ENCODE data around the gene DNA2. TPM values are rescaled to one million over a fixed set of nuclear protein-coding genes. Genes with fewer than 3 reads are reported as not detected.

DNA2 gene
- total and polyA plus RNA-seq, 2 of the 13 experiments (the other 11 are each of a cell fraction or from before 2014, with no cell fraction given), result 4.8 to 27.3 TPM

DNA sequence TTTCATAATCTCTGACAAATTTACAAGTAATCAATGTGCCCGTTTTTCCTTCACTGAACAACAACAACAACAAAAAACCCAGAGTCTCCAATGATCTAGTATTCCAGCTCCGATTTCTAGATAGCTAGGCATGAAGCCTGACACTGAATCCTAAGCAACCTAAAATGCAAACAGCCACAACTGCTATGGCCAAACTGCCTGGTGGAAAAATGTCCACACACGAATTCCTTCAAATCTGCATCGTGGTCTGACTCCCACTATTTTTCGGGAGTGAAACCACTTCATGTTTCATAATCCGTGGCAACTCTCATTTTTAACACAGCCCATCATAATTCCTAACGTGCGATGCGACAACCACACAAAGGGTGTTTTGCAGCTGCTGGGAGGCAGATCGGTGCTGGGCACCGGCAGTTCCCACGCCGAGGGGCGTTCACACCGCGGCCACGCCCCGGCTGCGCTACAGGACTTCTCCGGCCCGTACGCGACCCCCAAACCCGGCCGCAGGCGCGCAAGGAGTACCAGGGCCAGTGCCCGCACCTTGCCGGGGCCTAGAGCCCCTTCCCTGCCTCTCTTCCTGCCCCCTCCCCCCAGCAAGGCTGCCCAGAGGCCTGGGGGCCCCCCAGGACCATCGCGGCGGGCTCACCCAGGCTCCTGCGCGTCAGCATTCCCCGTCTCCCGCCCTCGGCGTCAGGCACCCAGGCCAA lies 65.5 kb downstream of the DNA2 start (continued):
- TF ChIP-seq, protein P1, sequence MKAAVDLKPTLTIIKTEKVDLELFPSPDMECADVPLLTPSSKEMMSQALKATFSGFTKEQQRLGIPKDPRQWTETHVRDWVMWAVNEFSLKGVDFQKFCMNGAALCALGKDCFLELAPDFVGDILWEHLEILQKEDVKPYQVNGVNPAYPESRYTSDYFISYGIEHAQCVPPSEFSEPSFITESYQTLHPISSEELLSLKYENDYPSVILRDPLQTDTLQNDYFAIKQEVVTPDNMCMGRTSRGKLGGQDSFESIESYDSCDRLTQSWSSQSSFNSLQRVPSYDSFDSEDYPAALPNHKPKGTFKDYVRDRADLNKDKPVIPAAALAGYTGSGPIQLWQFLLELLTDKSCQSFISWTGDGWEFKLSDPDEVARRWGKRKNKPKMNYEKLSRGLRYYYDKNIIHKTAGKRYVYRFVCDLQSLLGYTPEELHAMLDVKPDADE (CRISPR knock-in tag; IDR thresholded peaks at IDR 0.05), result no peak
- no peak for TF ChIP-seq ZSCAN21 (CRISPR knock-in tag; IDR thresholded peaks at IDR 0.05; ENCODE audit: borderline replicate concordance)
- TF ChIP-seq PPARG (CRISPR knock-in tag; conservative IDR thresholded peaks at IDR 0.05), result no peak
- peak; percentile 26; the same call in 1 of the 2 replicates for TF ChIP-seq MYC (CRISPR knock-in tag; IDR thresholded peaks at IDR 0.05; ENCODE audit: borderline replicate concordance)
- TF ChIP-seq RARA (CRISPR knock-in tag; IDR thresholded peaks at IDR 0.05), result no peak
- TF ChIP-seq ZSCAN31 (CRISPR knock-in tag; IDR thresholded peaks at IDR 0.05; ENCODE audit: low read depth), result no peak
- TF ChIP-seq, protein P2, sequence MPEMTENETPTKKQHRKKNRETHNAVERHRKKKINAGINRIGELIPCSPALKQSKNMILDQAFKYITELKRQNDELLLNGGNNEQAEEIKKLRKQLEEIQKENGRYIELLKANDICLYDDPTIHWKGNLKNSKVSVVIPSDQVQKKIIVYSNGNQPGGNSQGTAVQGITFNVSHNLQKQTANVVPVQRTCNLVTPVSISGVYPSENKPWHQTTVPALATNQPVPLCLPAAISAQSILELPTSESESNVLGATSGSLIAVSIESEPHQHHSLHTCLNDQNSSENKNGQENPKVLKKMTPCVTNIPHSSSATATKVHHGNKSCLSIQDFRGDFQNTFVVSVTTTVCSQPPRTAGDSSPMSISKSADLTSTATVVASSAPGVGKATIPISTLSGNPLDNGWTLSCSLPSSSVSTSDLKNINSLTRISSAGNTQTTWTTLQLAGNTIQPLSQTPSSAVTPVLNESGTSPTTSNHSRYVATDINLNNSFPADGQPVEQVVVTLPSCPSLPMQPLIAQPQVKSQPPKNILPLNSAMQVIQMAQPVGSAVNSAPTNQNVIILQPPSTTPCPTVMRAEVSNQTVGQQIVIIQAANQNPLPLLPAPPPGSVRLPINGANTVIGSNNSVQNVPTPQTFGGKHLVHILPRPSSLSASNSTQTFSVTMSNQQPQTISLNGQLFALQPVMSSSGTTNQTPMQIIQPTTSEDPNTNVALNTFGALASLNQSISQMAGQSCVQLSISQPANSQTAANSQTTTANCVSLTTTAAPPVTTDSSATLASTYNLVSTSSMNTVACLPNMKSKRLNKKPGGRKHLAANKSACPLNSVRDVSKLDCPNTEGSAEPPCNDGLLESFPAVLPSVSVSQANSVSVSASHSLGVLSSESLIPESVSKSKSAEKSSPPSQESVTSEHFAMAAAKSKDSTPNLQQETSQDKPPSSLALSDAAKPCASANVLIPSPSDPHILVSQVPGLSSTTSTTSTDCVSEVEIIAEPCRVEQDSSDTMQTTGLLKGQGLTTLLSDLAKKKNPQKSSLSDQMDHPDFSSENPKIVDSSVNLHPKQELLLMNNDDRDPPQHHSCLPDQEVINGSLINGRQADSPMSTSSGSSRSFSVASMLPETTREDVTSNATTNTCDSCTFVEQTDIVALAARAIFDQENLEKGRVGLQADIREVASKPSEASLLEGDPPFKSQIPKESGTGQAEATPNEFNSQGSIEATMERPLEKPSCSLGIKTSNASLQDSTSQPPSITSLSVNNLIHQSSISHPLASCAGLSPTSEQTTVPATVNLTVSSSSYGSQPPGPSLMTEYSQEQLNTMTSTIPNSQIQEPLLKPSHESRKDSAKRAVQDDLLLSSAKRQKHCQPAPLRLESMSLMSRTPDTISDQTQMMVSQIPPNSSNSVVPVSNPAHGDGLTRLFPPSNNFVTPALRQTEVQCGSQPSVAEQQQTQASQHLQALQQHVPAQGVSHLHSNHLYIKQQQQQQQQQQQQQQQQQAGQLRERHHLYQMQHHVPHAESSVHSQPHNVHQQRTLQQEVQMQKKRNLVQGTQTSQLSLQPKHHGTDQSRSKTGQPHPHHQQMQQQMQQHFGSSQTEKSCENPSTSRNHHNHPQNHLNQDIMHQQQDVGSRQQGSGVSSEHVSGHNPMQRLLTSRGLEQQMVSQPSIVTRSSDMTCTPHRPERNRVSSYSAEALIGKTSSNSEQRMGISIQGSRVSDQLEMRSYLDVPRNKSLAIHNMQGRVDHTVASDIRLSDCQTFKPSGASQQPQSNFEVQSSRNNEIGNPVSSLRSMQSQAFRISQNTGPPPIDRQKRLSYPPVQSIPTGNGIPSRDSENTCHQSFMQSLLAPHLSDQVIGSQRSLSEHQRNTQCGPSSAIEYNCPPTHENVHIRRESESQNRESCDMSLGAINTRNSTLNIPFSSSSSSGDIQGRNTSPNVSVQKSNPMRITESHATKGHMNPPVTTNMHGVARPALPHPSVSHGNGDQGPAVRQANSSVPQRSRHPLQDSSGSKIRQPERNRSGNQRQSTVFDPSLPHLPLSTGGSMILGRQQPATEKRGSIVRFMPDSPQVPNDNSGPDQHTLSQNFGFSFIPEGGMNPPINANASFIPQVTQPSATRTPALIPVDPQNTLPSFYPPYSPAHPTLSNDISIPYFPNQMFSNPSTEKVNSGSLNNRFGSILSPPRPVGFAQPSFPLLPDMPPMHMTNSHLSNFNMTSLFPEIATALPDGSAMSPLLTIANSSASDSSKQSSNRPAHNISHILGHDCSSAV (CRISPR knock-in tag; IDR thresholded peaks at IDR 0.05; ENCODE audit: borderline replicate concordance), result no peak
- no peak for TF ChIP-seq U2AF1 (optimal IDR thresholded peaks at IDR 0.05; ENCODE audit: low read depth, low read length)
- TF ChIP-seq MATR3 (CRISPR knock-in tag; IDR thresholded peaks at IDR 0.05), result no peak
- no peak for TF ChIP-seq ZNF34 (CRISPR knock-in tag; IDR thresholded peaks at IDR 0.05; ENCODE audit: borderline replicate concordance)
- TF ChIP-seq HOXD1 (CRISPR knock-in tag; IDR thresholded peaks at IDR 0.05), result no peak
- no peak for TF ChIP-seq ZNF292 (CRISPR knock-in tag; IDR thresholded peaks at IDR 0.05; ENCODE audit: borderline replicate concordance, low read depth)
- no peak for TF ChIP-seq TEAD3 (CRISPR knock-in tag; optimal IDR thresholded peaks at IDR 0.05; ENCODE audit: borderline replicate concordance)
- no peak for TF ChIP-seq ZNF615 (CRISPR knock-in tag; IDR thresholded peaks at IDR 0.05; ENCODE audit: borderline replicate concordance)
- no peak for TF ChIP-seq TBP (CRISPR knock-in tag; IDR thresholded peaks at IDR 0.05)
- no peak for TF ChIP-seq ZKSCAN1 (IDR thresholded peaks at IDR 0.05; ENCODE audit: low read length)
- TF ChIP-seq, protein P3, sequence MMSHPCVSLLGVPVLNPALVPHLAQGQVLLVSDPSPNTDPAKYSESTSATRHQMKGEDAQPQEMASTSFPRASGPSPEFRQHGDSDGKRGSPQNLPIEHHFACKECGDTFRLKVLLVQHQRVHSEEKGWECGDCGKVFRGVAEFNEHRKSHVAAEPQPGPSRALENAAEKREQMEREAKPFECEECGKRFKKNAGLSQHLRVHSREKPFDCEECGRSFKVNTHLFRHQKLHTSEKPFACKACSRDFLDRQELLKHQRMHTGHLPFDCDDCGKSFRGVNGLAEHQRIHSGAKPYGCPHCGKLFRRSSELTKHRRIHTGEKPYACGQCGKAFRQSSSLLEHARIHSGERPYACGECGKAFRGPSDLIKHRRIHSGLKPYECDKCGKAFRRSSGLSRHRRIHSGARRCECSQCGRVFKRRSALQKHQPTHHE (CRISPR knock-in tag; IDR thresholded peaks at IDR 0.05; ENCODE audit: borderline replicate concordance), result no peak
- TF ChIP-seq, protein P4, sequence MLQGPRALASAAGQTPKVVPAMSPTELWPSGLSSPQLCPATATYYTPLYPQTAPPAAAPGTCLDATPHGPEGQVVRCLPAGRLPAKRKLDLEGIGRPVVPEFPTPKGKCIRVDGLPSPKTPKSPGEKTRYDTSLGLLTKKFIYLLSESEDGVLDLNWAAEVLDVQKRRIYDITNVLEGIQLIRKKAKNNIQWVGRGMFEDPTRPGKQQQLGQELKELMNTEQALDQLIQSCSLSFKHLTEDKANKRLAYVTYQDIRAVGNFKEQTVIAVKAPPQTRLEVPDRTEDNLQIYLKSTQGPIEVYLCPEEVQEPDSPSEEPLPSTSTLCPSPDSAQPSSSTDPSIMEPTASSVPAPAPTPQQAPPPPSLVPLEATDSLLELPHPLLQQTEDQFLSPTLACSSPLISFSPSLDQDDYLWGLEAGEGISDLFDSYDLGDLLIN (CRISPR knock-in tag; IDR thresholded peaks at IDR 0.05; ENCODE audit: borderline replicate concordance), result no peak
- TF ChIP-seq ZNF30 (CRISPR knock-in tag; IDR thresholded peaks at IDR 0.05), result no peak

Measured in HepG2 (cell line).